ENCODE measurements around the gene BFSP2.

Gene BFSP2, protein sequence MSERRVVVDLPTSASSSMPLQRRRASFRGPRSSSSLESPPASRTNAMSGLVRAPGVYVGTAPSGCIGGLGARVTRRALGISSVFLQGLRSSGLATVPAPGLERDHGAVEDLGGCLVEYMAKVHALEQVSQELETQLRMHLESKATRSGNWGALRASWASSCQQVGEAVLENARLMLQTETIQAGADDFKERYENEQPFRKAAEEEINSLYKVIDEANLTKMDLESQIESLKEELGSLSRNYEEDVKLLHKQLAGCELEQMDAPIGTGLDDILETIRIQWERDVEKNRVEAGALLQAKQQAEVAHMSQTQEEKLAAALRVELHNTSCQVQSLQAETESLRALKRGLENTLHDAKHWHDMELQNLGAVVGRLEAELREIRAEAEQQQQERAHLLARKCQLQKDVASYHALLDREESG

DNA sequence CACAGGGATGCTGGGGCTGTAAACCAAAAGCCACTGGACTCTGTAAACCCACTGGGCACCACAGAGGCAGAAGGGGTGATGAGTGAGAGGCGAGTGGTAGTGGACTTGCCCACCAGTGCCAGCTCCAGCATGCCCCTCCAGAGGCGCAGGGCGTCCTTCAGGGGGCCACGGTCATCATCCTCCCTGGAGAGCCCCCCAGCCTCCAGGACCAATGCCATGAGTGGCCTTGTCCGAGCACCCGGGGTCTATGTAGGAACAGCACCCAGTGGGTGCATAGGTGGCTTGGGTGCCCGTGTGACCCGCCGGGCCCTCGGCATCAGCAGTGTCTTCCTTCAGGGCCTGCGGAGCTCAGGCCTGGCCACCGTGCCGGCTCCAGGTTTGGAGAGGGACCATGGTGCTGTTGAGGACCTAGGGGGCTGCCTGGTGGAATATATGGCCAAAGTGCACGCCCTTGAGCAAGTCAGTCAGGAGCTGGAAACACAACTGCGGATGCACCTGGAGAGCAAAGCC lies at the start of gene BFSP2:
Gene BFSP2 (plus strand): TSS at position 51 of the 510 bp plus-strand sequence. CDS start 28 bp downstream, at position 79.
- no peak for DNase-seq (ENCODE audit: low read depth)

DNA sequence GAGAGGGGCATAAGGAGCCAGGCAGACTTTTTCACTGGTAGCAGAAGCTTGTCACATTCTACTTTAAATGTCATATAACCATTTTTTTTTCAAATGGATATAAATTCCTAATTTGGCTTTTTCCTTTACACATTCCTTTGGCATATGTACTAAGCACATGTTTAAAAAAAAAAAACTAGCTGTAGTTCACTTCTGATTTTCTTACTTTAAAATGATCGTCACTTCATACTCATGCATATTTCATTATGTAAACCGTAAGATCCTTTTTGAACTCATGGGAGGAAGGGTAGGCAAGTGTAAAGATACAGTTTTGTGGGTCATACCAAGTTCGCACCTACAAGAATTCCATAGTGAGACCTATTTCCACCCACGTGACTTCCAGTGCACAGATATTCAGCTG lies 45.1 kb upstream of the BFSP2 start:
- no peak for DNase-seq (ENCODE audit: low read depth)

DNA sequence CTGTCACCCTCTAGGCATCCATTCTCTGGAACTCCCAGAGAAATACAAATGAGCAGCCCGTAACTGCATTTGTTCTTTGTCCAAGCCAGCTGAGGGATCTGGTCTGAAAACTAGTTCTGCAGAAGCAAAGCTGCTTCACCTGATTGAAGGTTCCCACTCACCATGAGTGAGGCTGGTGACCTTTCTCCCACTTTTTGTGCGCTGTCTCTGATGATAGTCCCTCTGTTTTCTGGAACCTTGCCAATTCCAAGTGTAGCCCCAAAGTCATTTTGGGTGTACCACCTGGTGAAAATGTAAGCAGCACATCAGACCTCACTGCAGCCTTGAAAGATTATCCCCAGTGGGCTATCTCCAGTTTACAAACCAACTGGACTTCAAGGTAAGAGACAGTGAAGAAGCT lies 39.4 kb upstream of the BFSP2 start:
- no peak for DNase-seq (ENCODE audit: low read depth)

- DNase-seq (ENCODE audit: low read depth) = no peak
Measured at GRCh38 chr3:133361011-133361410, 38.8 kb upstream of the BFSP2 start.

- no peak for DNase-seq (ENCODE audit: low read depth)
Measured at GRCh38 chr3:133361435-133361834, 38.4 kb upstream of the BFSP2 start.

GRCh38 chr3:133362539-133362938 lies 37.3 kb upstream of the BFSP2 start:
- no peak for DNase-seq (ENCODE audit: low read depth)

DNA sequence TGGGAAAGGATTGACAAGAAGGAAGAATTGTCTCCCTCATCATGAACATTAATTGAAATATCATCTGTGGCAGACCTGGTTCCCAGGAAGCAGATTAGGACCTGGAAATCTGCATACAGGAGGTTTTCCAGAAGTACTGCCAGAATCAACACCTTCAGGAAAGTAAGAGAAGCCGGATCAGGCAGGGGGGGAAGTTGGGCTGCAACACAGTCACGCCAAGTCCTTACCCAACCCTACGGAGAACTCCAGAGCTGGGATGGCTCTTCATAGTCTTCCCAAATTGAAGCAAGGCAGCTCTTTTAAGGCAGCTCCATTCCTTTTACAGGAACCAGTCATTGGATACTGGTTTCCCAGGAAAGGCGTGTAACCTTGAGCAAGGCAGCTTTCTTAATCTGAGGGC lies 35.2 kb upstream of the BFSP2 start:
- no peak for DNase-seq (ENCODE audit: low read depth)

DNA sequence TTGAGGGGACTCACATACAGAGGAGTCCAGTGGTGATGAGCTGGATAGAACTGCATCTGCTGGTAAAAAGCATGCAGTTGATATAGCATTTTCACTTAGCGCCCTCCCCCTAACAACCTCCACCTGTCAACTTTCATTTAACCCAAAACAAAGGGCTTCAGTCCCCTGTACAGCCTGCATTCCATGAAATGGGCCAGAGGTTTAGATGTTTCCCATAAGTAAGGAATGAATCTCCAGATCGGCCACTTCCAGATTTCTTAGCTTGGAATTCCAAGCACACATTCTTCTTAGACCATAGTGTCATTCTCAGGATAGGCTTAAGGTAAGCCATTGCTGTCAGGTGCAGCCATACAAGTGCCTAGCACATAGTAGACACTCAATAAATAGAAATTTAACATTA lies 32.9 kb upstream of the BFSP2 start:
- DNase-seq (ENCODE audit: low read depth) = no peak

GRCh38 chr3:133367403-133367802 lies 32.5 kb upstream of the BFSP2 start:
- DNase-seq (ENCODE audit: low read depth) = no peak

GRCh38 chr3:133367956-133368355 lies 31.9 kb upstream of the BFSP2 start:
- DNase-seq (ENCODE audit: low read depth) = no peak

DNA sequence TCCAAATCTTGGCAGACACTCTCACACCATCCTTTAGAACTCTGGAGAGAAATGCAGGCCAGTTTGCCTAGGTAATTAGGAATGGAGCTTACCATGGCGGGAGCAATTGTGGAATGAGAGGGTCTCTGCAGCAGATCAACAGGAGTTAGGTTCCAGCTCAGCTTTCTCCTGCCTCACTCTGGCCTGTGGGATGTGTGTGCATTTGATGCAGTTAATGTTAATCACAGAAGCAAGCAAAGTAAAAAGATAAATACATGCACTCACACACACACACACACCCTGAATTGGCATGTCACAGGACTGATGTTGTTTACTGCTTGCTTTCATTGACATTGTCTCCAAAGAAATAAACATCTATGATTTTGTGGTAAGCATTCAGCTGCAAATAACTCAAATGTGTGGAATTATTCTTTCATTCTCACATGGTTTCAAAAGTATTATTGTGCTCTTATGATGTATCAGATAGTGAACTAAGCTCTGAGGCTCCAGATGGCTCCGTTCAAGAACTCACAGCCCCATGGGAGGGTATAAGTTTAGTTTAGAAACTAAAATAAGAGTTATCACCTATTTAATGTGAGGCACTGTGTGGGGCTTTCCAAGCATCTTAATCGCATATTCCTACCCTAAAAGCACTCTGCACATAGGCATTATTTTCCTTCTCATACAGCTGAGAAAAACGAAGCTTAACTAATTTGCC lies 31.3 kb upstream of the BFSP2 start:
- no peak for DNase-seq (ENCODE audit: low read depth)

- DNase-seq (ENCODE audit: low read depth) = no peak
Measured at GRCh38 chr3:133369068-133369440, 30.8 kb upstream of the BFSP2 start.

DNA sequence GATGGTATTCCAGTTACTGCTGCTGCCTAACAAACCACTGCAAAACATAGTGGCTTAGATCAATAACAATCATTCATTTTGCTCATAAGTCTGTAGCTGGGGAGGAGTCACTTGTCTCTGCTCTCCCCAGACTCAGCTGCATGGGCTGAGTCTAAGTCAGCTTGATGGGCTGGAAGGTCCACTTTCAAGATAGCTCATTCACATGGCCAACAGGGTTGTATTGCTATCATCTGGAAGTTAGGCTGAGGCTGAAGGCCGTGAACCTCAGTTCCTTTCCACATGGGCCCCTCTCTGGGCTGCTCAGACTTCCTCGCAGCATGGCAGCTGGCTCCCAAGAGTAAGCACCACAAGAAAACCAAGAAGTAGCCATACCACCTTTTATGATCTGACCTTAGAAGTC lies 28.7 kb upstream of the BFSP2 start:
- DNase-seq (ENCODE audit: low read depth) = no peak

DNA sequence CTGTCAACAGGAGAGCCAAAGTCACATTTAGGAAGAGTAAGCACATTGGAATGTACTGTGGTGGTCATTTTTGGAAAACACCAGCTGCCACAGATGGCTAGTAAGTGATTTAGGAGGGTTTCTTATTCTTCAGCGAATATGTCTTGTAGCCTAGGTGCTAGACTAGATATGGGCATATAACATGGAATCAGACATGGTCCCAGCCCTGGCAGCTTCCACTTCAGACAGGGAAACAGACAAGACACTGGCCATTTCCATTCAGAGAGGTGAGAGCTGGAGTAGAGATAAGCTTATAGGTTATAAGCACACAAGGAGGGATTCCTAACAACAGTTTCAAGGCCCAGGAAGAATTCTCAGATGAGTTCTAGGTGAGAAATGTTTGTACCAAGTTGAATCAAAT lies 28.2 kb upstream of the BFSP2 start:
- no peak for DNase-seq (ENCODE audit: low read depth)

GRCh38 chr3:133374708-133375402 lies 25.0 kb upstream of the BFSP2 start:
- DNase-seq (ENCODE audit: low read depth) = no peak

DNA sequence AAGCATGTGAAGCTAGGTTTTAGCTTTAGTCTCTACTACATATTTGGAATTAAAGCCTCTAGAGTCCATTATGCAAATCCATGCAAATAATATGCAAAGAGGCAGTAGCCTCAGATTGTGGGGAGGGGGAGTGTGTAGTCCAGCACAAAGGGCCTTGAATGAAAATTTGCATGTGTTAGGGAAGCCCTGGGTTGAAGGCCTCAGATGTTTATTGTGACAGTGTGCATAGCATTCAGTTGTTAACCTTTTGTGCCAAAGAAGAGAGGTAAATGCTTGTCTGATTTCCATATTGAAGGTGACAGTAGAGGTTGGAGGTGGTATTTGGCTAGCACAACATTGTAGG lies 24.5 kb upstream of the BFSP2 start:
- no peak for DNase-seq (ENCODE audit: low read depth)

GRCh38 chr3:133376810-133377209 lies 23.0 kb upstream of the BFSP2 start:
- no peak for DNase-seq (ENCODE audit: low read depth)

GRCh38 chr3:133377396-133377795 lies 22.5 kb upstream of the BFSP2 start:
- DNase-seq (ENCODE audit: low read depth) = no peak

GRCh38 chr3:133379926-133380325 lies 19.9 kb upstream of the BFSP2 start:
- no peak for DNase-seq (ENCODE audit: low read depth)

GRCh38 chr3:133380481-133381225 lies 19.2 kb upstream of the BFSP2 start:
- no peak for DNase-seq (ENCODE audit: low read depth)

- no peak for DNase-seq (ENCODE audit: low read depth)
Measured at GRCh38 chr3:133381346-133382109, 18.3 kb upstream of the BFSP2 start.
